NCI-H146 treated with DMSO at 0.1 percent for 48 hours (cell line): ENCODE data around the gene NUP210L.
"Not testable (repeated sequence)": the region's sequence is repeated elsewhere in the genome, so short reads cannot be mapped to it uniquely, and the experiment has no call there.

Source experiments
- DNase-seq: peaks from one replicate; lab custom pipeline; 2025; ENCODE audit not compliant: unreplicated experiment; lab: John Stamatoyannopoulos, UW

NUP210L gene

GRCh38 chr1:154170547-154171222, 15.8 kb upstream of the NUP210L start:
- no peak for DNase-seq

DNA sequence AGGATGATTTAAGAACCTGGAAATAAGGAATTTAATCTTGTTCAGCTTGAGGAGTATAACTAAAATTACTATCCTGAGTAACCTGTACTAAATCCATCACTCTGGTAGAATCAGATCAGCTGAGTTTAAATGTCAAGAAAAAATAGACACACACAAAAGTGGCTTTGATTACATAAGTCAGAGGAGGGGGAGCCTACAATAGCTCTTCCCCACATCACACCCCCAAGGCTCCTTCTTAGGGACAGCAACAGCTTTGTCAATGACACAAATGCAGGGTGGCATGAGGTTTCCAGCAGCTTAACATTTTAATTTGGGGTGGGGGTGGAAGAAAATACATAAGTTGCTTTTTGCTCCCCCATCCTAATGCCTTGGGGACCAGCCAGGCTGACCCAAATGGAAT, 12.6 kb upstream of the NUP210L start:
- DNase-seq, result no peak

- DNase-seq, result no peak
Measured at GRCh38 chr1:154166207-154166606, 11.3 kb upstream of the NUP210L start.

- no peak for DNase-seq
Measured at GRCh38 chr1:154159554-154159953, 4.7 kb upstream of the NUP210L start.

DNA sequence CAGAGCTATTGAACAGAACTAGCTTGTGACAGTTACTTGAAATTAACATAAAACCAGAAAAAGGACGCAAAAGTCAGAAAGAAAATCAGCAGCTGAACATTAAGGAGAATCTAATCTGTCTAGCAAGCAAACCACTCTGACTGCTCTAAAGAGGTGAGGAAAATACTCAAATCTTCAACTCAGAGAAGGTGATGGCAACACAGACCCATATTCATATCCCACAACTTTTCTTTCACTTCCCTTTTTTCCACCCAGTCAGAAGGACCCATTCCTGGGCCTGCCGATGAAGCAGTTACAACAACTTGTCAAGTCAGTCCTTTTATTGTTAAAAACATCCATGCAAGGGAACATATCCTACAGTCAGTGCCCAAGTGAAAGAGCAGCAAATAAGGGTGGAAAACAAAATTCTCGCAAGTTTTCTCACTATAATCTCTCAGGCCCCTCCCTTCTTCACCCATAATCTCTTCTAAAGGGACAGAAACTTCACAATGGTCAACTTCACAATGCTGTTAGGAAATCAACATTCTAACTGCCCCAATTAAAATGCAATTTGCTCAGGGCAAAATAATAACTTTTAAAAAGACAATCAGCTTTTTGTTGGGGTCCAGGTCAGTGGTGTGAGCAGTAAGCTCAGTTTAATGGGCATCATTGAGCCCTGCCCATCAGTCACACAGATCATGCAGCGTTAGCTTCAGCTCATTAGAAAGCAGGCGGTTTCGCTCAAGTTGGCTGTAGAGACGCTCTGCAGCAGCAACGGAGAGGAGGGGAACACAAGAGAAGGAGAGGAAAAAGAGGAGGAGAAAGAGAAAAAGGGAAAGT, 3.6 kb upstream of the NUP210L start:
- DNase-seq, result no peak

- no peak for DNase-seq
Measured at GRCh38 chr1:154157520-154158306, 2.8 kb upstream of the NUP210L start.

DNA sequence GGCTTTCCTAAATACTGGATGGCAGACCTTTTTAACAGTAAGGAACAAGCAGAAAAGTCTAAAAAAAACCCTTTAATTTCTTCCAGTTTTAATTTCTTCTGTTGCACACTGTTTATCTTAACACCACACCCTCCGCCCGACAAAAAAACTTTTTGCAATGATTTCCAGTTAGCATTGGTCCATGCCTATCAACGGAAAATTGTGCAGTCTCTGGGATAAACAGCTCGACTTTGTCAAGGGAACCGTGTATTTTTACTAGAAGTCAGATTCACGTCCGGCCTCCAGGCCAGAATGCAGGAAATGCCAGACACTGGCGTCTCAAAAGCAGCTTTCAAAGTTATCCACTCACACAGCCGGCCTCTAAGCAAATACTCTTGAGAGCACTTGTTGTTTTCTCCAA, 378 bp upstream of the NUP210L start:
- DNase-seq, result no peak

DNA sequence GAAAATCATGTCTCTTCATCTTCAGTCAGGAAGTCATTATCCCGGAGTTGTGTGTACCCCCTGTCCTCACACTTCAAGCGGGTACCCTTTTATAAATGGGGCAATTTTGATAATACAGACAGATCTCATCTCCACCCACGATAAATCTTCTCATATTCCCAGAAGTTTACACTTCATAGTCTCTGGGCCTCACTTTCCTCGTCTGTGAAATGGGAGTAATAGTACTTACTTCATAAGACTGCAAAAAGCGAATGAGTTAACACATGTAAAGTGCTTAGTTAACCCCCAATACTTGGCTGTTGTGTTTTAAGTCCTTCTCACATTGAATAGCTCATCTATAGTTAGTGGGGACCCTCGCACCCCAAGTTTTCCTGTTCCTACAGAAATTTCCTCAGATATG, 820 bp downstream of the NUP210L start:
- DNase-seq, result no peak

GRCh38 chr1:154151311-154151710, 3.6 kb downstream of the NUP210L start:
- DNase-seq, result no peak

DNA sequence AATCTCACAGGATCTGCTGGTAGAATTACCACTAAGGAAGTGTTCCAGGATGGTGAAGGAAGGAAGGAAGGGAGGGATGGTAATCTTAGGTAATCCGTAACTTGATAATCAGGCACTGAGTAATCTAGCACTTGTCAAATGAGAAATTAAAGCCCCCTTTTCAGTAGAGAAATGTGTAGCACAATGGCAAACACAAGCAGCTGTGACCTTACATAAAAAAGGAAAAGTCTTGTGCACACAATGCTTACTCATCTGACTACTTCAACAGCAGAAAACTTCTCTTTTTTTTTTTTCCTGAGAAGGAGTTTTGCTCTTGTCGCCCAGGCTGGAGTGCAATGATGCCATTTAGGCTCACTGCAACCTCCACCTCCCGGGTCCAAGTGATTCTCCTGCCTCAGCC, 6.1 kb downstream of the NUP210L start:
- DNase-seq, result no peak

GRCh38 chr1:154147505-154147904, 7.4 kb downstream of the NUP210L start:
- DNase-seq, result not testable (repeated sequence)

GRCh38 chr1:154145986-154146385, 8.9 kb downstream of the NUP210L start:
- DNase-seq, result no peak

GRCh38 chr1:154142358-154142757, 12.5 kb downstream of the NUP210L start:
- no peak for DNase-seq

DNA sequence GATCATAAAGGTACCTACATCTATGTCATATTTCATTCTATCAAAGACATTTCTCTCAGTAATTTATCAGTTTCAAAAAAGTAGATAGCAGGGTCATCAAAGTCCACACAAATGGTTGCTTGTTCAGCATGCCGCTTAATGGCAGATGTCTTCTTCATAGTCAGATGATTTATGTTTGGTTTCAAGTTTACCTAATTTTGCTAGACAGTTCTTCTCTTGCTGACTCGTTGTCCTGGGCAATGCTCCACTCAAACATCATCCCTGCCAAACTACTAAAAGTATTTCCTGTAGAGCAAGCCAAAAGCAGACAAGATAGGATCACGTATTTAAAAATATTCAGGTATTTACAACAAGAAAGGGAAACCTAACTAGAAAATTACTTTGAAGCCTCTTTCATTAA, 13.6 kb downstream of the NUP210L start:
- DNase-seq, result no peak

GRCh38 chr1:154137888-154138287, 17.0 kb downstream of the NUP210L start:
- no peak for DNase-seq

DNA sequence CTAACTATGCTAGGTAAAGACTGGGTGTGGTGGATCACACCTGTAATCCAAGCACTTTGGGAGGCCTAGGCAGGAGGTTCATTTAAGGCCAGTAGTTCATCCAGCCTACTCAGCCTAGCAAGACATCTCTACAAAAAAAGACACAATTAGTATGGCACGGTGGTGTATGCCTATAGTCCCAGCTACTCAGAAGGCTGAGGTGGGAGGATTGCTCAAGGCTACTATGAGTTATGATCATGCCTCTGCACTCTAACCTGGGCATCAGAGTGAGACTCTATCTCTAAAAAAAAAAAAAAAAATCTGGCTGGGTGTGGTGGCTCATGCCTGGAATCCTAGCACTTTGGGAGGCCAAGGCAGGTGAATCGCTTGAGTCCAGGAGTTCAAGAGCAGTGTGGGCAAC, 21.6 kb downstream of the NUP210L start:
- no peak for DNase-seq

DNA sequence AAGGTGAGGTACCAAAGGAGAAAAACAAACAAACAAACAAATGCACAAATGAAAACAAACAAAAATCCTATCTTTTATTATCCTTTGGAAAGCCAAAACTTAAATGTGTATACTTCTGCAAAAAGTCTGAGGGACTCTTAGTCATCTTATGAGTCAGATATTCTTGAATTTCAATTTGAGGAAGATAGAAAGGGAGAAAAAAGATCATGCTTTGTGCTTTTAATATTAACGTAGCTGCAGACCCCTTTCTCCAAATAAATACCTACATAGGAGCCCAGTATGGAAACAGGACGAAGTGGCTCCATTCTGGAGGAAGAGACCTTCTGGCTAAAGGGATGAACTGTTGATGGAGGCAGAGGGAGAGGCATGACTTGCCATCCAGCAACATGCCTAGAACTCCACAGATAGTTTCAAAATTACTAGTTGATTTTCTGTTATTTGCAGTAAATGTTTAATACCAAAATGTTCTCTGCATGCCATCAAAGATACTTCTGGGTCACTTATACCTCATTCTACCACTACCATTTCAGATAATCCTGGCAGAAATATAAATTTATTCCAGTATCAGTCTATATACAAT, 25.4 kb downstream of the NUP210L start:
- DNase-seq, result no peak

DNA sequence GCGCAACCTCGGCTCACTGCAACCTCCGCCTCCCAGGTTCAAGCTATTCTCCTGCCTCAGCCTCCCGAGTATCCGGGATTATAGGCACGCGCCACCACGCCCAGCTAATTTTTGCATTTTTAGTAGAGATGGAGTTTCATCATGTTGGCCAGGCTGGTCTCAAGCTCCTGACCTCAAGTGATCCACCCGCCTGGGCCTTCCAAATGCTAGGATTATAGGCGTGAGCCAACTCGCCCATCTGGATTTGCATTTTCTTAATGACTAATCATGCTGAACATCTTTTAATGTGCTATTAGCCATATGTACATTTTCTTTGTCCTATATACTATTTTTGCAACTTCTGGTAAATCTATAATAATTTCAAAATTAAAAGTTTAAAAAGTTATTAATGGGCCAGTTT, 31.7 kb downstream of the NUP210L start:
- not testable (repeated sequence) for DNase-seq

- no peak for DNase-seq
Measured at GRCh38 chr1:154117642-154118041, 37.2 kb downstream of the NUP210L start.

DNA sequence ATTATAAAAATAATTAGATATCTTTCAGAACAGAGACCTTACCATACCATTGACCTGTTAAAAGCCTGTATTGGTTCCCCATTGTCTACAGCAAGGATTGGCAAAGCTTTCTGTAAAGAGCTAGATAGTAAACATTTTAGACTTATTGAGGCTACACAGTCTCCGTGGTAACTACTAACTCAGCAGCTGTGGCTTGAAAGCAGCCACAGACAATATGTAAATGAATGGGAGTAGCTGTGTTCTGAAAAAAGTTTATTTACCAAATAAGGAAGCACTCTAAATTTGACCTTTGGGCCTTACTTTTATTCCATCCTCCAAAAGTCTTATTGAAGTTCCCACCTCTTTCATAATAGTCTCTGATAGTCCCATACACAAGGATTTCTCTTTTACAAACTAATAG, 39.7 kb downstream of the NUP210L start:
- DNase-seq, result no peak

GRCh38 chr1:154104433-154105082, 50.3 kb downstream of the NUP210L start:
- DNase-seq, result no peak
